Urinary bladder (tissue), 4 donors: ENCODE results near the gene EPS8. TPM values are rescaled to one million over a fixed set of nuclear protein-coding genes. Genes with fewer than 3 reads are reported as not detected.

Experiments
- DNase-seq: peaks from one replicate; pipeline ENCODE4 v3.0.0-alpha.2; 2015; ENCODE audit errors: extremely low spot score
- H3K27ac ChIP-seq: one replicate; pipeline ENCODE4 v1.5.1; 2013; ENCODE audit warnings: low read depth, mild to moderate bottlenecking, moderate library complexity
- H3K36me3 ChIP-seq: one replicate; pipeline ENCODE4 v1.6.1; 2013; ENCODE audit warnings: mild to moderate bottlenecking, moderate library complexity; ENCODE audit not compliant: insufficient read depth
- H3K4me1 ChIP-seq: one replicate; pipeline ENCODE4 v1.6.1; 2013; ENCODE audit warnings: mild to moderate bottlenecking, moderate library complexity; ENCODE audit not compliant: insufficient read depth
- H3K4me3 ChIP-seq: one replicate; pipeline ENCODE4 v1.5.1; 2013; ENCODE audit warnings: low read depth, low read length
- WGBS: extraction: QIAGEN DNeasy Blood & Tissue Kit; methylation state at CpG from one replicate; pipeline ENCODE4 v1.1.7; 2013; 5-methylcytosine and 5-hydroxymethylcytosine counted together
- polyA plus RNA-seq: library from polyadenylated mRNA; stranded (reverse); fragments of 200-250 nt; gene quantifications from one replicate; pipeline ENCODE4 v1.2.3, GENCODE V29; 2013
- total RNA-seq: library from RNA; depleted of rRNA; stranded (reverse); fragments of >200 nt; gene quantifications from one replicate; pipeline ENCODE4 v1.2.3, GENCODE V29; 2014
- donor health status: healthy with polysubstance abuse.
- donor health status: healthy.

The EPS8 gene
- total and polyA plus RNA-seq, 2 donors = 68.9 to 133 TPM

DNA sequence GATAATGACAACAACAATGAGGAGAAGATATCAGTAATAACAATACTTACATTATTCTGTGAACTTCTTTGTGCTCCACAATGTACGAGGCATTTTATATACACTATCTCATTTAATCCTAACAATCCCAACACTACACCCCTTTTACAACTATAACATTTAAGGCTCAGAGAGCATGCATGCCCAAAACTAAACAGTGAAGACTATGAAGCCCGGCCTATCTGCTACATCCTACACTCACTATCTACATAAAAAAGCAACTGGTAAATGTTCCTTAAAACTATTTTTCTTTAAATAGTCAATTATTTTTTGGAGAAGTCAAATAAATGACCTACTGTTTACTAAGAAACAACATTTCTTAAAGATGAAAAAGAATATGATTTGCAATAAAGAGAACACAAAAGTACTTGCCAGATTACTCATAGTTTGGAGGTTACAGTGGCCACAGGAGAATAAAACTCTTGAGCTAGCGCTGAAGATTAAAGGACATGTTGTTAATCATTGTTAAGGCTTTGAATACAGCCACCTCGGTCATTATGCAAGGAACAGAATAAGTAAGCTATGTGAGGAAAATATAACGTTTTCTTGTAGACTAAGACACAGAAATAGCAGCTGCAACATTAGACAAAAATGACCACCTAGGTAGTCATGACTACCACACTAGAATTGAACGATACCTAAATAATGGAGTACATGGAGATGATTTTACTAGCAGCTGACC, 56.7 kb downstream of the EPS8 start:
- 70% methylated on average over 6 of the region's 6 CpGs for WGBS
- no peaks in the 10 kb centered on the region for H3K4me1 ChIP-seq
- no peak overlapping the region for H3K4me3 ChIP-seq
- H3K36me3 ChIP-seq = no peaks in the 10 kb centered on the region
- DNase-seq = no peak
- H3K27ac ChIP-seq = no peak overlapping the region

DNA sequence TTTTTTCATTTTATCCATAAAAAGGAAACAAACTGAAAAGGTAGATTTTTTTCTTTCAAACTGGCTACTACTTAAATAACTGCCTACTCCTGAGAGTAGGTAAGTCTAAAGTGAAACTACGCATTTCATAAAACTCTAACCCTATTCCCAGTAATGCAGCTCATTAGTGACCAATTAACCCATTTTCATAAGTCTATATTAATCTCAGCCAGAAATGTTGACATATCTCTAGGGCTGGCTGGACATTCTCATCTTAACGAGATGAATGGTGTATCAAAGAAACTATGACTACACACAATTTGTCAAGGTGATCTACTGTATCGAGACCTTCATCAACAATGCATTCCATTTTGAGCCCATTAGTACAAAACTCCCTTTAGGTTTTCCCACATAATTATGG, 57.2 kb downstream of the EPS8 start:
- H3K4me1 ChIP-seq = no peaks in the 10 kb centered on the region
- 95% methylated on average over 3 of the region's 3 CpGs for WGBS
- no peak overlapping the region for H3K27ac ChIP-seq
- H3K36me3 ChIP-seq = no peaks in the 10 kb centered on the region
- H3K4me3 ChIP-seq = no peak overlapping the region
- DNase-seq = no peak

DNA sequence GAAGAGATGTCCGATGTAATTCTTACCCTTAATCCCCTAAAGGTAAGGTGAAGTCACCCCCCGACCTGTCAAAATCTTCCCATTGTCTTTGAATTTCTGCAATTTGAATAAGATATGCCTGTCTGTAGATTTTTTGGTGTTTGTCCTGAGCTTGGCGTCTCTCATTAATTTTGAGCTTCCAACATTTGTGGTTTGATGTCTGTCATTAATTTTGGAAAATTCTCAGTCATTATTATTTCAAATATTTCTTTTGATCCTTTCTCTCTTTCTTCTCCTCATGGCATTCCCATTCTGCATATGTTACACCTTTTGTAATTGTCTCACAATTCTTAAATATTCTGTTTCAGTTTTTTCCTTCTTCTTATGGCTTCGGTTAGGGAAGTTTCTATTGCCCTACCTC, 60.1 kb downstream of the EPS8 start:
- no peak for DNase-seq
- H3K27ac ChIP-seq = no peak overlapping the region
- 93% methylated on average over 4 of the region's 4 CpGs for WGBS
- H3K4me3 ChIP-seq = no peak overlapping the region
- no peaks in the 10 kb centered on the region for H3K4me1 ChIP-seq
- H3K36me3 ChIP-seq = no peaks in the 10 kb centered on the region

DNA sequence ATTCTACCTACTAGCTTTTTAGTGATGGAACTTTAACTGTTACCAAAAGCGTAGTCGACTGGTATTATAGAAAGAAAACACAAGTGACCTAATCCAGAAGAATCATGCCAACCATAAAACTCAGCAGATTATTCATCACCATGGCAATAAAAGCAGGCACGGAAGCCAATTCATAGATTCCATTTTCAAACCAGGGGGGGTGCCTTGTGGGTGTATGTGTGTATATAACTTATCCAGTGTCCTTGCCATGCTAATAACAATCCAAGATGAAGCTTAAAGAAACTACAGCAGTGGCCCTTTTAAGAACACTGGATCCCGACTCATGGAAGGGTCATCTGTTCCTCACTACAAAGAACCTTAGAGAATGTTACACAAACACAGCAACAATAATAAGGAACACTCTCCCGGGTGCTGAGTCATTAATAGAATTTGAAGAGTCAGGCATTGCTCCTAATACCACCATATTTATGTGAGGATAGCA, 61.0 kb downstream of the EPS8 start:
- Histone ChIP-seq H3K27ac (no peak overlapping the region), H3K4me1 (no peaks in the 10 kb centered on the region), H3K4me3 (no peak overlapping the region), H3K36me3 (no peaks in the 10 kb centered on the region)
- WGBS = 39% methylated on average over 5 of the region's 5 CpGs
- no peak for DNase-seq

DNA sequence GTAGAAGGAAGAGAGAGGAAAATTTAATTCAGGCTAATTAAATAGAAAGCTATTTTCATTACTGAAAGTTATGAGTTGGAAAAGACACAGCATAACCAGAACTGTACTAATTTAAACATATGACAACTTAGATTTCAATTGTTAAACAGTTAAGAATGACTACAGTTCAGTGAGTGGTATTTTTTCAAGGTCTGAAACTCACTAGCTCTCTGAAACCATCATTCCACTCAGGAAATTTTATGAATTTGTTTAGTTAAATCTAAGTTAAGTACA, 62.4 kb downstream of the EPS8 start:
- H3K4me3 ChIP-seq = no peak overlapping the region
- no peaks in the 10 kb centered on the region for H3K4me1 ChIP-seq
- H3K36me3 ChIP-seq = peaks cover 1% of the 10 kb centered on the region
- no peak overlapping the region for H3K27ac ChIP-seq
- no peak for DNase-seq

DNA sequence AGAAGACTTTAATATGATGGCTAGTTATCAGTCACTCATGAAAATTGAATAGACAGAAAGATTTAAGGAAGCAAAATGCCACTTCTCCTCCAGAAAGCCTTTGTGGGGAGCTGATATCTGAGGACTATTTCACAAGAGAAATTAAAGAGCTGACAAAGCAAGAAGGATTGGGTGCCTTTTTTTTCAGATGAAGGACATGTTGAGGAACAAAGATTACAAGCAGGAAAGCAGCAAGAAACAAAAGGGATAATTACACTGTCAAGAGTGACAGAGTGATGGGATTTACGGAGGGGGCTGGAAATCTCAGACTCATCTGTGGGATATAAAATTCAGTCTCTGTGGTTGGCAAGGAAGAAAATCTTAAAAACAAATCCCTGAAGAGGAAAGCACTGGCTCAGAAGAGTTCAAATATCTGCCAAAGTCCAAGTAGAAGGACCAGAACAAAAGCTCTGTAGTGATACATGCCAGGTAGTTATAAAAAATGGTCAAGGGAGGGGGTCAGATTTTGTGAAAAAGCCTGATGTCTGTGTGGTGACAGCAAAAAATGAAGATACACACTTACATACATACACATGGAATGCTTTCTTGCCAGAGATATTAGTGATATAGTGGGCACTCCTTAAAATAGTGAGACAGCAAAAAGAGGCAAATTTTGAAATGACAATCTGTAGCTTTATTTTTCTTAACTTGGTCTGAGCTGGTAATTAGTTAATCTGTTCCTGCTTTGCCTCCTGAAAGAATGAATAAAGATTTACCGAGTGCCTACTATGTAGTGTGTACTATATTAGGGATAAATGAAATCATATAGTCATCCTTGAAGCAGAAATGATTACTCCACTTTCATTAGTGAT, 62.9 kb downstream of the EPS8 start:
- no peak for DNase-seq
- H3K4me1 ChIP-seq = no peaks in the 10 kb centered on the region
- peaks cover 1% of the 10 kb centered on the region for H3K36me3 ChIP-seq
- 42% methylated on average over 2 of the region's 2 CpGs for WGBS
- H3K27ac ChIP-seq = no peak overlapping the region
- no peak overlapping the region for H3K4me3 ChIP-seq

DNA sequence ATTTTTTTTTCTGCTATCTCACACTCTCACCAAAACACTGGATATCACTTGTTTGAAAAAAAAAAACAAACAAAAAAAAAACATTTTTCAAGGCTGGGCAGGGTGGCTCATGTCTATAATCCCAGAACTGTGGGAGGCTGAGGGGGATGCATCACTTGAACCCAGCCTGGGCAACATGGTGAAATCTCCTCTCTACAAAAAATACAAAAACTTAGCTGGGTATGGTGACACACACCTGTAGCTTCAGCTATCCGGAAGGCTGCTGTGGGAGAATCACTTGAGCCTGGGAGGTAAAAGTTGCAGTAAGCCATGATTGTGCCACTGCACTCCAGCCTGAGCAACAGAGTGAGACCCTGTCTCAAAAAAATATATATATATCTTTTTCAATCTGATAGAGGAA, 66.2 kb downstream of the EPS8 start:
- WGBS = 94% methylated on average over 1 of the region's 1 CpG
- Histone ChIP-seq H3K4me1 (no peaks in the 10 kb centered on the region), H3K36me3 (peaks cover 1% of the 10 kb centered on the region), H3K27ac (no peak overlapping the region), H3K4me3 (no peak overlapping the region)
- no peak for DNase-seq

DNA sequence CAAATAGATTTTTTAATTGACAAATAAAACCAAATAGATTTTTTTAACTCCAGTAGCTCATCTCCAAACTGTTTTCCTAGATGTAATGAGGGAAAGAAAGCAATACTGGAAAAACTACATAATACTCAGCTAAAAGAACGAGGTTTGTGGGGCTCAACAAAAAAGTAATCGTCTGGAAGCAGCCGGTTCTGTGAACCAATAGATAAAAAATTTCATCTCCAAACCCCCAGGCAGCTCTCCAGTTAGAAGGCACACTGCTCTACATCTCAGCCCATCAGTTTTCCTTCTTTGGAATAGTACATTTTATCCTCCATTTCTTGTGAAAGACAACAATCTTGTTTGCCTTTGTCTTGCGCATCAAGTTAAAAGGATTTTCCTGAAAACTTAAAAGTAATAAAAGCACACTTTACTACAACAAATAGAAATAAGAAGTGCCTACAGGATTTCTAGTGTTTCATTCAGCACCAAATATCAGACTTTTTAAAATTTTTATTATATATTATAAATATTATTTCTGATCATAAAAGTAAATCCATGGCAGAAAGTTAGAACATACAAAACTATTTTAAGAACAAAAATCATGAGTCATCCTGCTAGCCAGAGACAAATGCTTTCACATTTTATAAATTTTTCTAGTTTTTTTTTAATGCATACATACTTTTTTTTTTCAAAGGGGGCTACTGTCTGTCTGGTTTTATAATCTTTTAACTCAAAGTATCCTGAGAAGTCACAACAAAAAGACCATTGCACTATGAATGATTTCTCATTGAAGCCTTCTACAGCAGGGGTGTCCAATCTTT, 67.7 kb downstream of the EPS8 start:
- no peak for DNase-seq
- Histone ChIP-seq H3K4me1 (no peaks in the 10 kb centered on the region), H3K27ac (peak overlapping the region; percentile 67), H3K4me3 (no peak overlapping the region), H3K36me3 (peaks cover 1% of the 10 kb centered on the region)
- 48% methylated on average over 4 of the region's 4 CpGs for WGBS

DNA sequence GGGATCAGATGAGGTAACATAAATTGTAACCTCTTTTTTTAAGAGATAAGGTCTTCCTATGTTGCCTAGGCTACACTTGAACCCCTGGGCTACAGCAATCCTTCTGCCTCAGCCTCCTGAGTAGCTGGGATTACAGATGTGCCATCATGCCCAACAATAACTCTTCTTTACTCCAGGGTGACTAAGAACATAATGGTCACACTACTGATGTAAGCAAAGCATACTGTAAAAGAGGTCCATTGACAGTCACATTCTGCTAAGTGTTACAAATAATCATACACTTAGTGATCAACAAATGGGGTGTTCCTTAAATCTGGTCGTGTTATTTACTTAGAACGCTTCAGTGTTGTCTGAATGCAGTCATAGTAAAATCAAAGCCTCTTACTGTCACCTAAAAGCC, 68.9 kb downstream of the EPS8 start:
- peak overlapping the region; percentile 52 for H3K27ac ChIP-seq
- no peak overlapping the region for H3K4me3 ChIP-seq
- no peak for DNase-seq
- H3K36me3 ChIP-seq = peaks cover 1% of the 10 kb centered on the region
- WGBS = 79% methylated on average over 2 of the region's 2 CpGs
- no peaks in the 10 kb centered on the region for H3K4me1 ChIP-seq

DNA sequence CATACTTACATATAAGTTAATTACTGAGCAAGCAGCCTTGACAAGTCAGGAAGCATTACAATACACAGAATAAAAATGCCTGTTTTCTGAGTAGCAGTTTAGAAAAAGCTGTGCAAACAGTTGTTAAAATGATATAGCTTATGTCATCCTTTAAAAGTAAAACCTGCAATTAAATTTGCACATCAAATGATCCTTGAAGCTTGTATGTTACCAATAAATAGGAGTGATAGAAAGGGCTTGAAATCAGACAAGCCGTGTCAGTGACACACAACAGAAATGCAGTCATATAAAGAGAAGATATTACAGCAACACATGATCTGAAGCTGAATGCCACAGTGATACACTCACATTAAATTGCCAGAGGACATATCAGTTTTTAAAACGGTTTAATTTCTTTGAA, 70.0 kb downstream of the EPS8 start:
- WGBS = 46% methylated on average over 2 of the region's 2 CpGs

DNA sequence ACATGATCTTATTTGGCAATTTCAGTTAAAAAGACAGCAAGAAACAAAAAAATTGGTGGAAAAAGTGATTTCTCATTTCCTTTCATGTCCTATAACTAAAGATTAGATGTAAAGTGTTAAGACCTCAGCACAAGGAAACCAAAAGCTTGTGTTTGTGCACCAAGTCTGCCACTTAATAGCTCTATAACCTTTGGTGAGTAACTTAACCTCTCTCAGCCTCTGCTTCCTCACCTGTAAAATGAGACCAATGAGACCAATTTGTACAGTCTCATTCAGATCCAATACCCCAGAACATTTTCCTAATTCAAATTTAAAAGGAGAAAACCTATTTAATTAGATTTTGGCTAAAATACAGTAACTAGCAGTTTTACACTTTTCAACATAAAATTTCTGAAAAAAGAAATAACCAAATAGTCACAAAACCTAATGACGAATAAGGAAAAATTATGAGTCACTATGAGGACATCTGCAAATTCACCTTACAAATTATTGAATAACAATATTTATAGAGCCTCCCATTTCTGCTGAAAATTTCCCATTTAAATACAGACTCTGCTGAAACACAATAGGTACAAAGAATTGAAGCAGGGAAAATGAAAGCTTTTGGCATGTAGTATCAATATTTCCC, 71.1 kb downstream of the EPS8 start:
- Histone ChIP-seq H3K4me1 (peaks cover 2% of the 10 kb centered on the region), H3K27ac (no peak overlapping the region), H3K36me3 (peaks cover 1% of the 10 kb centered on the region), H3K4me3 (no peak overlapping the region)
- 31% methylated on average over 1 of the region's 1 CpG for WGBS
- no peak for DNase-seq

More for the DNA sequence above, 70.0 kb downstream of the EPS8 start:
- Histone ChIP-seq H3K4me3 (no peak overlapping the region), H3K4me1 (no peaks in the 10 kb centered on the region), H3K27ac (peak overlapping the region; percentile 23), H3K36me3 (peaks cover 1% of the 10 kb centered on the region)
- DNase-seq = no peak

DNA sequence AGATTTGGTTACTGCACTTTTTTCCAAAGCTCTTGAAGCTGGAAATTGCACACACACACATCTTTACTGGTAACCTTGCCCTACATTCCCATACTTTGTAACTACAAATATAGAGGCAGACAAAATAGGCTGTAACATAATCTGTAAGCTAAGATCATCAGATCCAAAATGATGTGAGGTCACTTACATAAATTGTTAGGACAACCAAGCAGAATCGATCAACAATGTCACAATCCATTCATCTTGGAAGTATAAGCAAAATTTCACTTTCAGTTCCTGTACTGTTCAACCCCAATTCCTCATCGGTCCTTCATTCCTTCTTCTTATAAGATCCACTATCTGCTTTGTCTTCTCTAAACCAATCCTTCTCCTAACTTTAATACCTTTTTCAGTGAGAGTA, 72.6 kb downstream of the EPS8 start:
- peaks cover 3% of the 10 kb centered on the region for H3K4me1 ChIP-seq

DNA sequence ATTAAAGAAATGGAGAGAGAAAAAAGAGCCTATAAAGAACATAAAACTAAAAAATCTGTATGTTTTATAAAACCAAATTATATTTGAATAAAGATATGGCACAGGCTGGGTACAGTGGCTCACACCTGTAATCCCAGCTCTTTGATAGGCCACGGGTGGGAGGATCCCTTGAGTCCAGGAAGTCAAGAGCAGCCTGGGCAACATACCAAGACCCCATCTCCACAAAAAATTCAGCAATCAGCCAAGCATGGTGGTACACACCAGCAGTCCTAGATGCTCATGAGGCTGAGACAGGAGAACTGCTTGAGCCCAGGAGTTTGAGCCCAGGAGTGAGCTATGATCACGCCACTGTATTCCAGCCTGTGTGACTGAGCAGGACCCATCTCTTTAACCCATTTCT, 74.9 kb downstream of the EPS8 start:
- H3K4me1 ChIP-seq = peaks cover 3% of the 10 kb centered on the region
- 94% methylated on average over 2 of the region's 2 CpGs for WGBS

More for the DNA sequence above, 72.6 kb downstream of the EPS8 start:
- Histone ChIP-seq H3K27ac (no peak overlapping the region), H3K4me3 (no peak overlapping the region), H3K36me3 (no peaks in the 10 kb centered on the region)
- 89% methylated on average over 2 of the region's 2 CpGs for WGBS
- DNase-seq = no peak

More for the DNA sequence above, 74.9 kb downstream of the EPS8 start:
- Histone ChIP-seq H3K27ac (no peak overlapping the region), H3K4me3 (no peak overlapping the region), H3K36me3 (no peaks in the 10 kb centered on the region)
- no peak for DNase-seq
